Prostate gland (tissue), 2 donors: ENCODE data around the gene ZBTB25.

ENCODE experiments used
- CTCF ChIP-seq, 4 experiments: fragments of 200-600 bp in 2 of 4; fragments of 450-650 bp in 2 of 4; sonication (generic) in 2 of 4; IDR thresholded peaks; 1 replicate in 3 of 4; 2 replicates in 1 of 4; pipeline ENCODE4 v1.5.1; 2016 to 2019; ENCODE audit warnings: antibody characterized with exemption in 4 of 4, mild to moderate bottlenecking in 2 of 4, moderate library complexity in 2 of 4
- POLR2A ChIP-seq: fragments of 450-650 bp; IDR thresholded peaks from one replicate; pipeline ENCODE4 v1.6.1; 2016; ENCODE audit warnings: antibody characterized with exemption, mild to moderate bottlenecking
- POLR2AphosphoS5 ChIP-seq: sonication (generic); formaldehyde crosslinking; IDR thresholded peaks from one replicate; pipeline ENCODE4 v1.6.1; 2017; ENCODE audit warnings: antibody characterized with exemption

DNA sequence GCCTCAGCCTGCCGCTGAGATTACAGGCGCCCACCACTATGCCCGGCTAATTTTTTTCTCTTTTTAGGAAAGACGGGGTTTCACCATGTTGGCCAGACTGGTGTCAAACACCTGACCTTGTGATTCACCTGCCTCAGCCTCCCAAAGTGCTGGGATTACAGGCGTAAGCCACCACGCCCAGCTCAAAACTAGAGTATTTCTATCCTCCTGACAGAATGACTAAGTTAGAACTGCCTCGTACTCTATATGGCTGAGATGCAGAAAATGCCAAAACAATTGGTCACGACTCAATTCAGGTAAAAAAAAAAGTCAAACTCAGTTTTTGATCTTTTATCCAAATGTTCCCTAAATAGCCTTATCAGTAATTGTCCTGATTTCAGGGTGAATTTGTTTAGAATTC is 27.2 kb downstream of the ZBTB25 start:
- TF ChIP-seq POLR2A (no peak), CTCF (IDR thresholded peaks at IDR 0.05) (no peak), POLR2AphosphoS5 (no peak)
